ENCODE measurements around the gene TRPC3. TPM values are rescaled to one million over a fixed set of nuclear protein-coding genes. Genes with fewer than 3 reads are reported as not detected.

Gene TRPC3
- total RNA-seq, 6 experiments from 2014 or later, result not detected

DNA sequence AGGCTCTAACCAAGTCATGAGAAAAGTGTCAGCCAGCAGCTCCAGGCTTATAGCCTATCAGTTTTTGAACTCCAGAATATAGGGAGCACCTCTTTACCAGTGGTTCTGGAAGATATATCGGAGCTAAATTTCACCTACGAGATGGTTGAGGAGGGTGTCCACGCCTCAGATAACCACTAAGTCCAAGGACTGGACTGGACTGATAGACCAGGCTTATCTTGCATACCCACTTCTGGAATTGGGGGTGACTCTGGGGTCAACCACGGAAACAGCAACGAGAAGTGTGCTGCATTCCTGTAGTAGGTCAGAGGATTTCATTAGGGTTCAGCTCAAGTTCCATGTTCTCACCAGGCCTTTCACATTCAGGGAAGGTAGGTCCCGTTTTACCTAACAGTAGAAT, 38.6 kb upstream of the TRPC3 start:
- DNase-seq, result no peak
- no peak overlapping the region for H3K4me3 Mint-ChIP-seq
- no peaks in the 10 kb centered on the region for H3K9me3 Mint-ChIP-seq
- TF ChIP-seq, protein P1, sequence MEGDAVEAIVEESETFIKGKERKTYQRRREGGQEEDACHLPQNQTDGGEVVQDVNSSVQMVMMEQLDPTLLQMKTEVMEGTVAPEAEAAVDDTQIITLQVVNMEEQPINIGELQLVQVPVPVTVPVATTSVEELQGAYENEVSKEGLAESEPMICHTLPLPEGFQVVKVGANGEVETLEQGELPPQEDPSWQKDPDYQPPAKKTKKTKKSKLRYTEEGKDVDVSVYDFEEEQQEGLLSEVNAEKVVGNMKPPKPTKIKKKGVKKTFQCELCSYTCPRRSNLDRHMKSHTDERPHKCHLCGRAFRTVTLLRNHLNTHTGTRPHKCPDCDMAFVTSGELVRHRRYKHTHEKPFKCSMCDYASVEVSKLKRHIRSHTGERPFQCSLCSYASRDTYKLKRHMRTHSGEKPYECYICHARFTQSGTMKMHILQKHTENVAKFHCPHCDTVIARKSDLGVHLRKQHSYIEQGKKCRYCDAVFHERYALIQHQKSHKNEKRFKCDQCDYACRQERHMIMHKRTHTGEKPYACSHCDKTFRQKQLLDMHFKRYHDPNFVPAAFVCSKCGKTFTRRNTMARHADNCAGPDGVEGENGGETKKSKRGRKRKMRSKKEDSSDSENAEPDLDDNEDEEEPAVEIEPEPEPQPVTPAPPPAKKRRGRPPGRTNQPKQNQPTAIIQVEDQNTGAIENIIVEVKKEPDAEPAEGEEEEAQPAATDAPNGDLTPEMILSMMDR (IDR thresholded peaks at IDR 0.05), result no peak
- peaks cover 5% of the 10 kb centered on the region; the same call in 1 of the 2 replicates for H3K4me1 Mint-ChIP-seq (ENCODE audit: low read depth)
- H3K27ac Mint-ChIP-seq, result no peak overlapping the region
- no peaks in the 10 kb centered on the region for H3K36me3 Mint-ChIP-seq (ENCODE audit: low read depth)
- H3K27me3 Mint-ChIP-seq (ENCODE audit: insufficient read depth), result 0 out of 2 replicates have a peak, but pooled peaks cover 2% of the 10 kb centered on the region

DNA sequence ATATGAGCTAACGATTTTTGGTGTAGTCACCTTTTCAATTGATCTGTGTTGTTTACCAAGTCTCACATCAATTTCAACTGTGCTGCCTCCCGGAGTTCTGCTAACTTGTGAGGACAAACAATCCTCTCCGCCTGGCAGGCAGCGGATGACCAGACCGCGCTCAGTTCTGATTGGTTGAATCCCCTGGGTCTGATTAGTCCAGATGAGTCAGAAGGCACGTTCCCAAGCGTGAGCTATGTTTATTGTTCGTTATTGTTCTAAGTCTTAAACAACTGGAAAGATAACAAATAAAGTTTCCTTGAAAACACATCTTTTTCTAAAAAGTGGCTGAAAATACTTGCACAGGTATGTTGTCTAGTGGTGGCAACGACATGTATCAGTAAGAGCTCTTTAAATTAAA, 37.9 kb upstream of the TRPC3 start:
- H3K27me3 Mint-ChIP-seq (ENCODE audit: insufficient read depth), result 0 out of 2 replicates have a peak, but pooled peaks cover 2% of the 10 kb centered on the region
- H3K36me3 Mint-ChIP-seq (ENCODE audit: low read depth), result no peaks in the 10 kb centered on the region
- no peaks in the 10 kb centered on the region for H3K9me3 Mint-ChIP-seq
- no peak overlapping the region for H3K27ac Mint-ChIP-seq
- H3K4me3 Mint-ChIP-seq, result peak overlapping the region; percentile 4; the same call in 1 of the 2 replicates
- DNase-seq, result no peak
- TF ChIP-seq, protein P1 (IDR thresholded peaks at IDR 0.05), result no peak
- H3K4me1 Mint-ChIP-seq (ENCODE audit: low read depth), result peaks cover 5% of the 10 kb centered on the region; the same call in 1 of the 2 replicates

DNA sequence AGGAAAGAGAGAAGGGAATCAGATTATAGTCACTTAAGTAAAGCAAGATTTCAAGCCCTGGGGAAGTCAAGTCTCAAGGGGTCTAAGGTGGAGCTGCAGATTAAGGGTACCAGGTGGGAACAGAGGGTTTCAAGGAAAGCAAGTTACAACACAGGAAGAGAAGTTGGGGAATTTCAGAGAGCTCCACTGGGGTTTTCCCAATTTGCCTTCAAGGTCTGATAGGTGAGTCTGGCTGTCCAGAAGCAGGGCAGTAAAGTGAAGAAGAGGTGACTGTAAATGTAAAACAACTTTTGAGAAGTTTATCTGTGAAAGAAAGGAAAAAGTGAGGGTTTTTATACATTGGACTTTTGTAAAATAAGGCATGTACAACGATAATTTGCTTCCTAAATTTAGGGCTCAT, 37.1 kb upstream of the TRPC3 start:
- H3K36me3 Mint-ChIP-seq (ENCODE audit: low read depth), result no peaks in the 10 kb centered on the region
- no peak overlapping the region for H3K4me3 Mint-ChIP-seq
- no peak overlapping the region for H3K27ac Mint-ChIP-seq
- H3K4me1 Mint-ChIP-seq (ENCODE audit: low read depth), result peaks cover 5% of the 10 kb centered on the region; the same call in 1 of the 2 replicates
- TF ChIP-seq, protein P1 (IDR thresholded peaks at IDR 0.05), result no peak
- no peaks in the 10 kb centered on the region for H3K9me3 Mint-ChIP-seq
- DNase-seq, result no peak
- H3K27me3 Mint-ChIP-seq (ENCODE audit: insufficient read depth), result 0 out of 2 replicates have a peak, but pooled peaks cover 2% of the 10 kb centered on the region

DNA sequence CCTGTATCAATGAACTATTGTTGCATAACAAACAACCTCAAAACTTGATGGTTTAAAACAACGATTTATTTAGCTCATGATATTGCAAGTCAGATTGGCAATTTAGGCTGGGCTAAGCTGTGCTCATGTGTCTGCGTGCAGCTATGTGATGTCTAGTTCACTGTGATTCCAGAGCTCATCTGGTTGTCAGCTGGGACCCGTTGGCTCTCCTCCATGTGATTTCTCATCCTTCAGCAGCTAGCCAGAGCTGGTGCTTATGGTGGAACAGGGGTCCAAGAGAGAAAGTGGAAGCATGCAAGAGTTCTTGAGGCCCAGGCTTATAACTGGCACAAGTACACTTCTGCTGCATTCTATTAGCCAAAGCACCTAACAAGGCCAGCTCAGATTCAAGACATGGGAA, 28.8 kb upstream of the TRPC3 start:
- Mint-ChIP-seq H3K36me3 (ENCODE audit: low read depth) (no peaks in the 10 kb centered on the region), H3K27me3 (ENCODE audit: insufficient read depth) (no peaks in the 10 kb centered on the region; the same call in 1 of the 2 replicates), H3K4me3 (no peak overlapping the region), H3K27ac (no peak overlapping the region), H3K4me1 (ENCODE audit: low read depth) (no peaks in the 10 kb centered on the region), H3K9me3 (no peaks in the 10 kb centered on the region)
- DNase-seq, result no peak
- TF ChIP-seq, protein P1 (IDR thresholded peaks at IDR 0.05), result no peak

DNA sequence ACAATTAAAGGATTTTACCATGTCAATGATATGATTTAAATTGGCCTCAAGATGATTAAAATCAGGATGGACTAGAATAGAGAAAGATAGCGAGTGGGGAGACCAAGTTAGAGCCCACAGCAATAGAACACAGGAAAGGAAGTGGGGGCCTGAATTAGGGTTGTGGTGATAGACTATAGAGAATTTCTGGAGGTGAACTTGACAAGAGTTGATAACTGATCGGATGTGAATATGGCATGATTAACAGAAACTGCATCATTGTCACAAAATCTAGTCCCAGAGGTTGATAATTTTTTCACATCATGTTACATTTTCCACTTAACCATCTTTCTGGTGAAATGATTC, 26.3 kb upstream of the TRPC3 start:
- TF ChIP-seq, protein P1 (IDR thresholded peaks at IDR 0.05), result no peak
- Mint-ChIP-seq H3K27ac (no peak overlapping the region), H3K4me1 (ENCODE audit: low read depth) (no peaks in the 10 kb centered on the region), H3K9me3 (no peaks in the 10 kb centered on the region), H3K27me3 (ENCODE audit: insufficient read depth) (no peaks in the 10 kb centered on the region; the same call in 1 of the 2 replicates), H3K36me3 (ENCODE audit: low read depth) (no peaks in the 10 kb centered on the region), H3K4me3 (no peak overlapping the region)
- DNase-seq, result no peak
